NCI-H510A treated with DMSO at 0.1 percent for 48 hours (cell line): ENCODE data around the gene MAP1LC3B.

ENCODE experiments used
- DNase-seq: peaks from one replicate; lab custom pipeline; 2025; lab: John Stamatoyannopoulos, UW

The MAP1LC3B gene

GRCh38 chr16:87432330-87432915, 40.3 kb downstream of the MAP1LC3B start:
- DNase-seq: no peak

GRCh38 chr16:87434146-87434667, 42.1 kb downstream of the MAP1LC3B start:
- DNase-seq: no peak

GRCh38 chr16:87435372-87436224, 43.5 kb downstream of the MAP1LC3B start:
- DNase-seq: no peak

- no peak for DNase-seq
These were observed 44.4 kb downstream of the MAP1LC3B start for GRCh38 chr16:87436225-87437172.

GRCh38 chr16:87437327-87437726, 45.2 kb downstream of the MAP1LC3B start:
- DNase-seq: no peak

GRCh38 chr16:87437911-87438610, 45.9 kb downstream of the MAP1LC3B start:
- no peak for DNase-seq

GRCh38 chr16:87438611-87438985, 46.5 kb downstream of the MAP1LC3B start:
- DNase-seq: no peak

GRCh38 chr16:87439926-87440325, 47.8 kb downstream of the MAP1LC3B start:
- DNase-seq: no peak

GRCh38 chr16:87441886-87442580, 49.9 kb downstream of the MAP1LC3B start:
- no peak for DNase-seq

GRCh38 chr16:87442581-87442966, 50.4 kb downstream of the MAP1LC3B start:
- no peak for DNase-seq

GRCh38 chr16:87443016-87443415, 50.9 kb downstream of the MAP1LC3B start:
- no peak for DNase-seq

GRCh38 chr16:87443964-87444363, 51.8 kb downstream of the MAP1LC3B start:
- DNase-seq: no peak

- no peak for DNase-seq
These were observed 53.4 kb downstream of the MAP1LC3B start for GRCh38 chr16:87445486-87445885.

GRCh38 chr16:87446479-87446878, 54.3 kb downstream of the MAP1LC3B start:
- DNase-seq: no peak

GRCh38 chr16:87447323-87447722, 55.2 kb downstream of the MAP1LC3B start:
- DNase-seq: no peak

GRCh38 chr16:87448866-87449265, 56.7 kb downstream of the MAP1LC3B start:
- DNase-seq: no peak

- no peak for DNase-seq
These were observed 59.6 kb downstream of the MAP1LC3B start for GRCh38 chr16:87451563-87452210.

GRCh38 chr16:87453326-87453725, 61.2 kb downstream of the MAP1LC3B start:
- no peak for DNase-seq
